Stimulated activated CD4-positive, alpha-beta T cell treated with anti-CD3 and anti-CD28 coated beads, Interleukin-2, amount 100 ng/mL, for 4 hours (primary cell): ENCODE results near the gene ENSA.
"Not testable (repeated sequence)": the region's sequence is repeated elsewhere in the genome, so short reads cannot be mapped to it uniquely, and the experiment has no call there.

Experiments used
- DNase-seq: peaks from one replicate; pipeline ENCODE4 v3.0.0-alpha.2; 2020; ENCODE audit warnings: low read depth

The ENSA gene, protein sequence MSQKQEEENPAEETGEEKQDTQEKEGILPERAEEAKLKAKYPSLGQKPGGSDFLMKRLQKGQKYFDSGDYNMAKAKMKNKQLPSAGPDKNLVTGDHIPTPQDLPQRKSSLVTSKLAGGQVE

DNA sequence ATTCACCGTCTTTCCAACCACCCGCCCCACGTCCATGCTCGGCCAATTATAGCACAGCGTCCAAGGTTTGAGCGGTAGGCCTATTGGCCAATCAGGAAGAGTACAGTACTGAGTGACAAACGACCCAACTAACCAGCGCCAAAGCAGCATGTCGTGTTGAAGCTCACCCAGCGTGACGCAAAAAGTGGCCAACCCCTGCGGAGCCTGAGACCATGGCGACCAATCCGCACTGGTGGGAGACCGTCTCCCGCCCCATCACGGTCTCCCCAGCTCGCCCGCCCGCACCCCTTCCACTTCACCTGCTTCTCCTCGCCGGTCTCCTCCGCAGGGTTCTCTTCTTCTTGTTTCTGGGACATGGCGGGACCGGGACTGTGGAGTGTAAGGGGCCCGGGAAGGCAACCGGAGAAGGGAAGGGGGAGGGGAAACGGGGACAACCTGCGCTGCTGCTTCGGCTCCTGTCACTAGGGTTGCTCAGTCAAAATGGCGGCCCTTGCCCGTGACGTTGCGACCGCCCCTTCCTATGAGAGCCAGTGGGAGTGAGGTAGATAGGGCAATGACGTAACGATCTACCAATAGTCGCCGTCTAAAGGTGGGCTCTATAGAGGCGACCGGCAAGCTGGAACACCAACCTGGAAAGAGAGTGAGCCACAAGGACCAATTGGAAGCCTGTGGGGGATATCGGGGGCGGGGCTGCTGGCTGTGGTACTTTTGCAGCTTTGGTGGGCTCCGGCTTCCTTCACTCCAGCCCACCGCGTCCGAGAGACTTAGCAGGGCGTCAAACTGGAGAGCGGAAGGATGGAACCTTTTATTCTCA, at the start of gene ENSA:
TSS of gene ENSA (minus strand) at position 498 of the 814 bp plus-strand sequence. CDS start at position 356, 142 bp downstream.
- peak; percentile 93 for DNase-seq

GRCh38 chr1:150678988-150679387, 49.6 kb upstream of the ENSA start:
- DNase-seq: no peak

DNA sequence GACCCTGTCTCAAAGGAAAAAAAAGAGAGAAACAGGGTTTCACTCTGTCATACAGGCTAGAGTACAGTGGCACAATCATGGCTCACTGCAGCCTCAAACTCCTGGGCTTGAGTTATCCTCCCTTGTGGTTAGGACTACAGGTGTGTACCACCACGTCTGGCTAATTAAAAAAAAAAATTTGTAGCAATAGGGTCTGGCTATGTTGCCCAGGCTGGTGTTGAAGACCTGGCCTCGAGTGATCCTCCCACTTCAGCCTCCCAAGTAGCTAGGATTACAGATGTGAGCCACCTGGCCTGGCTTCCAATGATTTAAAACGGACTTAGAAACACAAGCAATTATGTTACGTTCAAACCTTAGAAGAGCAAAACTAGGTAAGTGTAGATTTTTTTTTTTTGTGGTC, 45.5 kb upstream of the ENSA start:
- no peak for DNase-seq

DNA sequence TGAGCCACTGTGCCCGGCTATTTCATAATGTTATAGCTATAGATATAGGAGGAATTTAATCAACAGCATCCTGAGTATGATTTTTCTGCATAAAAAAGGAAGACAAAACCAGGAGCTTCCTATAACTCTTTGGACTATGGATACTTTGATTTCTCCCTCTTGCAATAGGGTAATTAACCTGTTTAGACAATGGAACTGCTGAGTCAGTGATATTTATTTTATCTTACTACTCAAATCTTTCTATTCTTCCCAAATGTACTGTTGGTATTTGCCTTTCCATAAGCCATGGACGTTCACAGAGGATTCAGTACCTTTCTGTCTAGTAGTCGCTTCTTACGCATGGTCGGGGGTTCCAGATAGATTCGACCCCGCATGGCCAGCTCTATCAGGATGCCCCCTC, 33.9 kb upstream of the ENSA start:
- no peak for DNase-seq

DNA sequence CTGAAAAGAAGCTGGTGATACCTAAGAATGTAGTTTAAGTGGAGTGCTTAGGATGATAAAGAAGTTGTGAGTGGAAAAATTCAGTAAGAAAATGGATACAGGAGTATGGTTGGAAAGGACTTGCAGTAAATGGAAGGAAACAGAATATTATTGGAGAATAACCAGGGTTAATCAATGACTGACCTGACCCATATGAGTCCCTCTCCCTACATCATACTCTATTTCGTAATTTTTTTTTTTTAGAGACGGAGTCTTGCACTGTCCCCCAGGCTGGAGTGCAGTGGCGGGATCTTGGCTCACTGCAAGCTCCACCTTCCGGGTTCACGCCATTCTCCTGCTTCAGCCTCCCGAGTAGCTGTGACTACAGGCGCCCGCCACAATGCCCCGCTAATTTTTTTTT, 33.4 kb upstream of the ENSA start:
- no peak for DNase-seq

GRCh38 chr1:150661156-150661555, 31.7 kb upstream of the ENSA start:
- no peak for DNase-seq

DNA sequence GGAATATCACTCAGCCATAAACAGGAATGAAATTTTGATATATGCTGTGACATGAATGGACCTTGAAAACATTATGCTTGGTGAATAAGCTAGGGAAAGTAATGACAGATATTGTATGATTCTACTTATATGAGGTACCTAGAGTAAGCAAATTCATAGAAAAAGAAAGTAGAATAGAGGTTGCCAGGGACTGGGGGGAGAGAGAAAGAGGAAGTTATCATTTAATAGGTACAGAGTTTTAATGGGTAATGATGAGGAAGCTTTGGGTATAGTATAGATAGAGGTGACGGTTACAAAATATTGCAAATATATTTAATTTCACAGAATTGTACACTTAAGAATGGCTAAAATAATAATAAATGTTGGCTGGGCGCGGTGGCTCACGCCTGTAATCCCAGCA, 31.2 kb upstream of the ENSA start:
- no peak for DNase-seq

GRCh38 chr1:150657064-150657463, 27.7 kb upstream of the ENSA start:
- not testable (repeated sequence) for DNase-seq

GRCh38 chr1:150654635-150655034, 25.2 kb upstream of the ENSA start:
- not testable (repeated sequence) for DNase-seq

DNA sequence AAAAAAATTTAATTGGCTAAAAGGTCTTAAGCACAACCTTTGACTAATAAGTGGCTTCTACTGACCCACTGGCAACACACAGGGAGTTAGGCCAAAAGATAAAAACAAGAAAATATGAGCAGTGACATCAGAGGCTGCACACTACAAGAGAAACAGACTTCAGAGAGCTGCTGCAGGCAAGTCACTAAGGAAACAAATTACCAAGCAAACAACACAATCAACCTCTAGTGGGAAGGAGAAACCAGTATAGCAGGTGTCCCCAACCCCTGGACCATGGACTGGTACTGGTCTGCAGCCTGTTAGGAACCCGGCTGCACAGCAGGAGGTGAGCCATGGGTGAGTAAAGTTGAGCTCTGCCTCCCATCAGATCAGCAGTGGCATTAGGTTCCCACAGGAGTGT, 20.8 kb upstream of the ENSA start:
- no peak for DNase-seq

GRCh38 chr1:150649441-150650075, 20.1 kb upstream of the ENSA start:
- no peak for DNase-seq

- DNase-seq: no peak
Measured at GRCh38 chr1:150642296-150642695, 12.9 kb upstream of the ENSA start.

DNA sequence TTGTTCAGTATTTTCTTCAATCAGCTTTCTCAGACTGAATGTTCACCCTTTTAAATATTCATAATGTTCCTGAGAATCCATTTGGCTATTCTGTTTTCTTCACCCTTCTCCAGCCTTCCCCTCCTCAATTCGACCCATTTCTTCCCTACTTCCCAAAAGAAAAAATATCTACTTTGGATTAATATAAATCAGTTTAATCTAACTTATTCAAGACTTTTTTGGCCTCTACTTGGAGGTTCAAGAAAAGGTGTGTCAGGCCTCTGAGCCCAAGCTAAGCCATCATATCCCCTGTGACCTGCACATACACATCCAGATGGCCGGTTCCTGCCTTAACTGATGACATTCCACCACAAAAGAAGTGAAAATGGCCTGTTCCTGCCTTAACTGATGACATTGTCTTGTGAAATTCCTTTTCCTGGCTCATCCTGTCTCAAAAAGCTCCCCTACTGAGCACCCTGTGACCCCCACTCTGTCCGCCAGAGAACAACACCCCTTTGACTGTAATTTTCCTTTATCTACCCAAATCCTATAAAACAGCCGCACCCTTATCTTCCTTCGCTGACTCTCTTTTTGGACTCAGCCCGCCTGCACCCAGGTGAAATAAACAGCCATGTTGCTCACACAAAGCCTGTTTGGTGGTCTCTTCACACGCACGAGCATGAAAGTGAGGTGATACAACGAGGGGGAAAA, 11.9 kb upstream of the ENSA start:
- DNase-seq: not testable (repeated sequence)

DNA sequence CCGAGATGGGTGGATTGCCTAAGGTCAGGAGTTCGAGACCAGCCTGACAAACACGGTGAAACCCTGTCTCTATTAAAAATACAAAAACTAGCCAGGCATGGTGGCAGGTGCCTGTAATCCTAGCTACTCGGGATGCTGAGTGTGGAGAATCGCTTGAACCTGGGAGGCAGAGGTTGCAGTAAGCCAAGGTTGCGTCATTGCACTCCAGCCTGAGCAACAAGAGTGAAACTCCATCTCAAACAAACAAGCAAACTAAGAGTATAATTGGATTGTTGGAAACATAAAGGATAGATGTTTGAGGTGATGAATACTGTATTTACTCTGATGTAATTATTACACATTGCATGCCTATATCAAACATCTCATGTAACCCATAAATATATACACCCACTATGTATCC, 9.0 kb upstream of the ENSA start:
- not testable (repeated sequence) for DNase-seq

GRCh38 chr1:150634839-150635622, 5.6 kb upstream of the ENSA start:
- not testable (repeated sequence) for DNase-seq

DNA sequence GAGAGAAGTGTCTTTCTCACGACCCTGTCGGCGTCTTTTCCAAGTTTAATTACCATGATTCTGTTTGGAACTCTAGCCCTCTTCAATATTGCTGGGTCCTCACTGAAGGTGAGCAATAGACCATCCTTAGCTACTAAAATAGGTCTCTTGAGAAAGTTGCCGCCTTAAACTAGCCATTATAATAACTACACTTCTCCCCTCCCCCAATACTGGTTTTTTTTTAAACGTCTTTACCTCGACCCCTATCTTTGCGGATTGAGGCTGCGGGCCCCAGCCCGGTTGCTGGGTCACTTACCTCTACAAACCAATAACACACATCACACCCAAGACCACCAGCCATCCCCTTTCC, 672 bp downstream of the ENSA start:
- DNase-seq: no peak

DNA sequence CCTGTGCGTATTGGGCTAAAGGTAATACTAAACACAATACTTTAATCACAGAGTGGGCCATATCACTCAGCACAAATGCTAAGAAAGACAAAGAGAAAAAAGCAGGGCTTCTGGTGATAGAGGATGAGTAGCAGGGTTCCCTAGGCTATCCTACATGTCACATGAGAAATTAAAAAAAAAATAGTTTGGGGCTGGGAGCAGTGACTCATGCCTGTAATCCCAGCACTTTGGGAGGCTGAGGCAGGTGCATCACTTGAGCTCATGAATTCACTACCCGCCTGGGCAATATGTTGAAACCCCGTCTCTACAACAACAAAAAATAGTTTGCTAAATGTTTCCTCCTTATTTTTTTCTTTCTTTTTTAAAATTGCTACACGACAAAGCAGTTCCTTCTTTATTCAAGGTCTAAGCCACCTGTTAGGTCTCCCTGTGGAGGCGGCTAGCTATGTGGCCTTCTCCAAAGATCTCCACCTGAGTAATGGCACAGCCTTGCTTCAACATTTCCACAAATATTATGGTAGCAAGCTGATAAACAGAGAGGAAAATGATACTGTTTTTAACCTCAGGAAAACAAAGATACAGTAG, 1.5 kb downstream of the ENSA start:
- DNase-seq: no peak

- no peak for DNase-seq
Measured at GRCh38 chr1:150626150-150626549, 3.3 kb downstream of the ENSA start.

DNA sequence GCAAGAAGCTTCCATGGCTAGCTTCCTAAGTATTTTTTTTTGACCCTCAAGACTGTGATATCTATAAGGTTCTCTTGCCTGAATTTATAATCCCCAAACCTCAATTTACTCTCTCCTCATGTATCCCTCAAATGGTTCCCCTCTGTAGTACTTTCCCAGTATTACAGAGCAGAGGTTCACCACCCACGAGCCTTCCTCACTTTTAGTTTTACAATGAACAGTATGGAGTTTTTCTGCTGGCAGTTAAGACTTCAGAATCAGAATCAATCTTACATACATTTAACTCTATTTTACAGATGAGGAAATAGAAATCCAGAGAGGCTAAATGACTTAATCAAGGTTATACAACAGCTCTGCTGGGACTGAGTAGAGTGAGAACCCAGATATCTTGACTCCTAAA, 4.9 kb downstream of the ENSA start:
- not testable (repeated sequence) for DNase-seq

DNA sequence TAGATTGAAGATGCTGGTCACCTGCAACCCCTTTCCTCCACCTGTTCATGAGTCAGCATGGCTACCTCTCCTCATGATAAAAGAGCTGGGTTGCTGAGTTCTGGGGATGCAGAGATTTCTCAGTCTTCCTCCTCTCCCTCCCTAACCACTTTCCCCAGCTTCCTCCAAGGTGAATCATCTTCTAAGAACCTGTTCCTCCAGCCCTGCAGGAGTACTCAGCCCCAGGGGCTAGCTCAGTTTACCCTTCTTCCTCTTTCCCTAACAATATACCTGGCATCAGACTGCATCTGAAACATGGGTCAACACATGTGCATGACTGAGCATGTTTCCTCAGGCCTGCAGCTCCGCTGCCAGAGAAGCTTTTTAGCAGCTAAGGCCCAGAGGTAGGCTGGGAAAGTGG, 5.3 kb downstream of the ENSA start:
- DNase-seq: not testable (repeated sequence)

DNA sequence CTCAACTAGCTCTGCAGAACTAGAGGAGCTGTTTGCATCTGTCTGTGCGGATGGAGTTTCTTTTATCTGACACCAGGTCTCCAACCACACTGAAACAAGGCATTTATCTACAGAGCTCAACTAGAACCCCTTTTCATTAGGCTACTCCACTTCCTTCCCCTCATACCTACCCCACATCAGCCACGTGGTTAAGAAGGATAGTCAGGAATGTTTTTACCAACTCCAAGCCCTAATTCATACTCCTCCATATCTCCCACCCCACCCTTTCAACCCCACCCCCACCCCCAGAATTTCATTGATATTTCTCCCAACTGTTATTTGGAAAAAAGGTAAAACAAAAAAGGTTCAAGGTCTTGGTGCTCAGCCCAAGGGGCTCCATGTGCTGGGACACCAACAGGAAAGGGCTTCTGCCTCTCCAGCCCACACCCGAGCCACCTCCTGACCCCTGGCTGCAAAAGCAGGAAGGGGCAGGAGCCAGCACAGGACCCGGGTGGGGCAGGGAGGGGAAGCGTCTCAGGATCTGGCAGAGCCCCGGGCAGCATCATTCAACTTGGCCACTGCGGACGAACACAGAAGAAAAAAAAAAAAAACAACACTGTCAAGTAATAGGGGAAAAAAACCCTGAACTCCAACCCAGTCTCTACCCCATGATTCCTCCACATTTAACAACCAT, 7.0 kb downstream of the ENSA start:
- DNase-seq: no peak
